H1 (cell line): ENCODE data around the gene IFITM2. TPM values are rescaled to one million over a fixed set of nuclear protein-coding genes. Genes with fewer than 3 reads are reported as not detected.
A peak's percentile ranks its signal among the peaks of the same experiment; 100 is the strongest.

Source experiments
- CTCF ChIA-PET: fragments of 300-600 bp; sonication (Branson Sonifier 250); formaldehyde crosslinking; loops from one replicate; lab custom pipeline; 2021; ENCODE audit not compliant: partially characterized antibody; lab: Charles Lee
- POLR2A ChIA-PET: fragments of 300-600 bp; sonication (Branson Sonifier 250); formaldehyde crosslinking; loops from one replicate; lab custom pipeline; 2021; ENCODE audit warnings: inconsistent platforms; ENCODE audit not compliant: partially characterized antibody; lab: Charles Lee
- DNase-seq, 2 experiments: peaks; one replicate each; pipeline versions ENCODE4 v3.0.0 to v3.0.0-alpha.2; 2010 to 2022; ENCODE audit warnings: low spot score in 2 of 2, low read depth in 1 of 2, mixed read lengths in 1 of 2
- FAIRE-seq: peaks from 2 replicates; lab custom pipeline; 2011; peaks lifted over from hg19 to GRCh38; lab: Jason Lieb, UNC
- H2AFZ ChIP-seq: 2 replicates; pipeline ENCODE4 v1.8.1; 2012; ENCODE audit warnings: low read length, inconsistent platforms
- H2AK5ac ChIP-seq: 2 replicates; pipeline ENCODE4 v1.6.1; 2013; ENCODE audit warnings: low read depth, low read length
- H2BK120ac ChIP-seq: replicated peaks from 2 replicates; pipeline ENCODE3; 2013; ENCODE audit warnings: low read depth, low read length, inconsistent platforms
- H2BK12ac ChIP-seq: 2 replicates; pipeline ENCODE4 v1.6.1; 2013; ENCODE audit warnings: low read depth, low read length
- H2BK15ac ChIP-seq: 2 replicates; pipeline ENCODE4 v1.6.1; 2013; ENCODE audit warnings: low read length
- H2BK20ac ChIP-seq: 2 replicates; pipeline ENCODE4 v1.6.1; 2013; ENCODE audit warnings: low read length
- H2BK5ac ChIP-seq: 2 replicates; pipeline ENCODE4 v1.6.1; 2013; ENCODE audit warnings: low read depth, low read length
- H3K14ac ChIP-seq: 2 replicates; pipeline ENCODE4 v1.6.1; 2013; ENCODE audit warnings: inconsistent platforms; ENCODE audit not compliant: insufficient read length
- H3K18ac ChIP-seq: 2 replicates; pipeline ENCODE4 v1.6.1; 2013; ENCODE audit warnings: low read length; ENCODE audit errors: extremely low read depth
- H3K23ac ChIP-seq: 2 replicates; pipeline ENCODE4 v1.6.1; 2013; ENCODE audit warnings: inconsistent platforms; ENCODE audit not compliant: insufficient read length
- H3K23me2 ChIP-seq: 2 replicates; pipeline ENCODE4 v1.6.1; 2013; ENCODE audit warnings: low read depth, low read length
- H3K27ac ChIP-seq: 2 replicates; pipeline ENCODE4 v1.6.1; 2011; ENCODE audit warnings: low read depth, low read length, inconsistent platforms
- H3K27me3 ChIP-seq, 4 experiments: replicated peaks in 1 of 4; 1 replicate in 1 of 4; 2 replicates in 3 of 4; pipeline versions ENCODE4 v1.6.1 to v1.8.1; 2011 to 2013; ENCODE audit warnings: low read length in 3 of 4, mild to moderate bottlenecking in 3 of 4, inconsistent platforms in 2 of 4, mixed read lengths in 2 of 4, moderate library complexity in 1 of 4; ENCODE audit not compliant: control insufficient read depth in 3 of 4, insufficient read depth in 3 of 4; ENCODE audit errors: extremely low read depth in 1 of 4
- H3K36me3 ChIP-seq, 4 experiments: 2 replicates each; pipeline versions ENCODE4 v1.6.1 to v1.8.1; 2011 to 2013; ENCODE audit warnings: mild to moderate bottlenecking in 4 of 4, low read length in 3 of 4, moderate library complexity in 2 of 4, control low read depth in 1 of 4, inconsistent platforms in 1 of 4; ENCODE audit not compliant: insufficient read depth in 4 of 4, control insufficient read depth in 2 of 4
- H3K4ac ChIP-seq: replicated peaks from 2 replicates; pipeline ENCODE3; 2013; ENCODE audit warnings: low read length, low read depth, mixed read lengths, inconsistent platforms; ENCODE audit not compliant: insufficient read length
- H3K4me1 ChIP-seq, 4 experiments: replicated peaks in 1 of 4; 1 replicate in 1 of 4; 2 replicates in 3 of 4; pipeline versions ENCODE4 v1.6.1 to v1.8.1; 2011 to 2013; ENCODE audit warnings: low read length in 3 of 4, inconsistent platforms in 2 of 4, mixed read lengths in 1 of 4; ENCODE audit not compliant: insufficient read depth in 4 of 4, control insufficient read depth in 3 of 4
- H3K4me2 ChIP-seq, 2 experiments: 2 replicates each; pipeline versions ENCODE4 v1.6.1 to v1.8.1; 2011 to 2013; ENCODE audit warnings: low read depth in 2 of 2, low read length in 2 of 2, control low read depth in 1 of 2, inconsistent platforms in 1 of 2, mild to moderate bottlenecking in 1 of 2; ENCODE audit not compliant: insufficient read depth in 1 of 2
- H3K4me3 ChIP-seq, 4 experiments: fragments of 200-600, 300-600 bp in 1 of 4; sonication (generic), shearing (Covaris generic), sonication (Bioruptor Twin) in 1 of 4; 2 replicates each; pipeline versions ENCODE4 v1.5.1 to v1.8.1; 2011 to 2016; ENCODE audit warnings: low read length in 4 of 4, low read depth in 3 of 4, control low read depth in 2 of 4, inconsistent platforms in 2 of 4, mild to moderate bottlenecking in 2 of 4, mixed read lengths in 1 of 4, moderate library complexity in 1 of 4; ENCODE audit not compliant: insufficient read depth in 2 of 4; ENCODE audit errors: extremely low read depth in 1 of 4
- H3K56ac ChIP-seq: replicated peaks from 2 replicates; pipeline ENCODE3; 2013; ENCODE audit warnings: low read depth, mild to moderate bottlenecking, mixed read lengths, low read length, inconsistent platforms; ENCODE audit not compliant: insufficient read length
- H3K79me1 ChIP-seq: 2 replicates; pipeline ENCODE4 v1.6.1; 2013; ENCODE audit warnings: low read depth, low read length, control low read depth
- H3K79me2 ChIP-seq, 2 experiments: 2 replicates each; pipeline versions ENCODE4 v1.6.1 to v1.8.1; 2012 to 2013; ENCODE audit warnings: low read length in 2 of 2, mild to moderate bottlenecking in 2 of 2, inconsistent platforms in 1 of 2; ENCODE audit not compliant: insufficient read depth in 2 of 2, control insufficient read depth in 1 of 2
- H3K9ac ChIP-seq, 4 experiments: replicated peaks in 1 of 4; 1 replicate in 1 of 4; 2 replicates in 3 of 4; pipeline versions ENCODE4 v1.6.1 to v1.8.1; 2011 to 2013; ENCODE audit warnings: low read depth in 3 of 4, low read length in 3 of 4, control low read depth in 2 of 4, mild to moderate bottlenecking in 2 of 4, moderate library complexity in 2 of 4, inconsistent platforms in 1 of 4; ENCODE audit errors: extremely low read depth in 1 of 4
- H3K9me3 ChIP-seq, 2 experiments: 2 replicates each; pipeline versions ENCODE4 v1.6.1 to v1.8.1; 2012 to 2013; ENCODE audit warnings: mild to moderate bottlenecking in 2 of 2, moderate library complexity in 2 of 2, control low read depth in 1 of 2, inconsistent platforms in 1 of 2, low read depth in 1 of 2, low read length in 1 of 2, mixed read lengths in 1 of 2; ENCODE audit not compliant: insufficient read depth in 2 of 2
- H4K20me1 ChIP-seq, 2 experiments: replicated peaks in 1 of 2; 2 replicates each; pipeline versions ENCODE3 to v1.8.1; 2011 to 2013; ENCODE audit warnings: inconsistent platforms in 2 of 2, low read length in 2 of 2, mild to moderate bottlenecking in 1 of 2; ENCODE audit not compliant: insufficient read depth in 2 of 2, control insufficient read depth in 1 of 2
- H4K5ac ChIP-seq: 2 replicates; pipeline ENCODE4 v1.6.1; 2013; ENCODE audit warnings: low read length, low read depth, mixed read lengths, inconsistent platforms; ENCODE audit not compliant: insufficient read length
- H4K8ac ChIP-seq: 2 replicates; pipeline ENCODE4 v1.8.0; 2013; ENCODE audit warnings: mild to moderate bottlenecking, moderate library complexity, low read length, inconsistent platforms; ENCODE audit not compliant: insufficient read depth; ENCODE audit errors: extremely low read depth
- H4K91ac ChIP-seq: replicated peaks from 2 replicates; pipeline ENCODE3; 2013; ENCODE audit warnings: low read length, mixed read lengths, inconsistent platforms; ENCODE audit not compliant: insufficient read length
- POLR2AphosphoS5 ChIP-seq: IDR thresholded peaks from 2 replicates; pipeline ENCODE4 v1.6.1; 2011; ENCODE audit warnings: low read depth, low read length
- TEAD4 ChIP-seq: IDR thresholded peaks from 2 replicates; pipeline ENCODE4 v1.6.1; 2012; ENCODE audit warnings: low read depth, low read length, inconsistent platforms, mixed read lengths
- WGBS, 2 experiments: shearing (Covaris generic) in 1 of 2; methylation state at CpG; one replicate each; pipeline versions ENCODE4 v1.1.6 to v1.1.7; 2013 to 2015; ENCODE audit warnings: low lambda C conversion rate in 2 of 2, mixed read lengths in 2 of 2, inconsistent platforms in 1 of 2, low coverage in 1 of 2, missing lambda C conversion rate in 1 of 2; ENCODE audit not compliant: insufficient replicate concordance in 2 of 2, insufficient coverage in 1 of 2, insufficient read length in 1 of 2; ENCODE audit errors: extremely low coverage in 1 of 2, missing lambda C conversion rate in 1 of 2; 5-methylcytosine and 5-hydroxymethylcytosine counted together
- polyA plus RNA-seq, 7 experiments: library from polyadenylated mRNA; depleted of rRNA in 3 of 7; stranded (reverse) in 5 of 7; unstranded in 2 of 7; fragments of >200 nt in 5 of 7; fragments of 200-250 nt in 2 of 7; gene quantifications; 1 replicate in 5 of 7; 2 replicates in 1 of 7; 4 replicates in 1 of 7; pipeline versions ENCODE4 v1.2.1 to v1.2.3, GENCODE V29; 2011 to 2013; ENCODE audit warnings: missing spikeins in 2 of 7, mixed read lengths in 2 of 7
- total RNA-seq: library from RNA; stranded (reverse); fragmentation: NEBNext Ultra II Directional; extraction: Animal tissue kit (Norgen Biotek cat#: 25700); gene quantifications from 2 replicates; pipeline ENCODE4 v1.2.1, GENCODE V29; 2021

Gene IFITM2
- total and polyA plus RNA-seq, 2 of the 8 experiments (the other 6 are each of a cell fraction or from before 2014, with no cell fraction given): 399 to 764 TPM

DNA sequence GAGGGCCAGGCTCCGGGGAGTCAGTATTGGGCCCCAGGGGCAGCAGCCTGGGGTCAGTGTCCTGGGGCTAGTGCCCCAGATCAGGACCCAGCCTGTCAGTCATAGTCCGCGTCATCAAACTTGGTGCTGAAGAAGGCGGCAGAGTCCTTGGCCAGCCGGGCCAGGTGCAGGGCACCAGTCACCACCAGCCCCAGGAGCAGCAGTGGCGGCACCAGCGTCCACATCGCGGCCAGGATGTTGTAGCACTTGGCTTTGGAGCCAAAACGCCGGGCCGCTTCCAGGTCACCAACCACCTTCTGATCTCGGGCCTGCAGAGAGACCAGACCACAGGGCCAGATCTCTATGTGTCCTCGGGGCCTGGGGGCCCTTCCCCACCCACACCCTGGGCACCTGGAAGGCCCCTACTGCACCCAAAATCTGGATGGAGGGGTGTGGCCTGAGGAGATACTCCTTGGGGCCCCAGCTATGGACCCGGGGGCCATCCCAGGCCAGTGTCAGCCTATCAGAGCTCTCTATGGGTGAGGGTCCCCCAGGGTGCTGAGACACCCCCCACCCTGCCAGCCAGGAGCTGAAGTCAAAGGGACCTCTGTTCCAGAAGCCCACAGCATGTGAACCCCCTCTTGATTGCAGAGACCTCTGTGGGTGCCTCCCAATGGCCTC lies 9.1 kb upstream of the IFITM2 start:
- Histone ChIP-seq H3K14ac (no peak overlapping the region), H3K4me2 (no peak overlapping the region), H4K5ac (no peak overlapping the region), H3K4ac (no peak overlapping the region), H2BK12ac (peak overlapping the region; percentile 17; the same call in 1 of the 2 replicates), H3K27me3 (no peaks in the 10 kb centered on the region), H3K23ac (no peak overlapping the region), H3K18ac (no peak overlapping the region; the same call in 1 of the 2 replicates), H3K4me1 (peaks cover 6 to 22% (median 12%) of the 10 kb centered on the region in 4 experiments), H3K23me2 (no peaks in the 10 kb centered on the region), H3K79me2 (no peaks in the 10 kb centered on the region), H4K20me1 (no peaks in the 10 kb centered on the region), H3K9me3 (no peaks in the 10 kb centered on the region), H4K8ac (0 out of 2 replicates have a peak overlapping the region, but pooled peaks have one; percentile 3), H2BK15ac (no peak overlapping the region), H2AFZ (no peak overlapping the region), H3K36me3 (peaks cover 0 to 13% (median 10%) of the 10 kb centered on the region in 4 experiments; a peak in 5 of 8 replicates), H2BK20ac (0 out of 2 replicates have a peak overlapping the region, but pooled peaks have one; percentile 18), H3K56ac (no peak overlapping the region), H4K91ac (no peak overlapping the region), H3K9ac (no peak overlapping the region), H2BK120ac (no peak overlapping the region), H2BK5ac (no peak overlapping the region), H3K79me1 (no peaks in the 10 kb centered on the region), H3K4me3 (no peak overlapping the region), H2AK5ac (no peak overlapping the region), H3K27ac (no peak overlapping the region)
- FAIRE-seq (no peak), DNase-seq (no peak)
- ChIA-PET CTCF (interaction anchor here (0.7 to 2.2 kb wide), 3 partner anchors 18 to 48 kb away, joined by 5 to 11 read pairs (median 5); no protein-coding TSS in a partner anchor), POLR2A (interaction anchor here (0.7 to 5.2 kb wide), 12 partner anchors 9 to 82 kb away, joined by 3 to 51 read pairs (median 4); partner anchors contain the start of genes IFITM2 and PGGHG)
- 90% methylated on average over 15 of the region's 15 CpGs; no CpG with 5 or more reads in 1 of the 2 experiments for WGBS, 2 experiments
- no peak for TF ChIP-seq TEAD4
- no peak for TF ChIP-seq POLR2AphosphoS5
